ENCODE data around the gene LIN28A.

LIN28A gene

GRCh38 chr1:26387447-26387846 is 23.2 kb upstream of the LIN28A start:
- DNase-seq (ENCODE audit: low read depth in 4 of 4, low spot score in 1 of 4) = no peak

GRCh38 chr1:26388791-26389445 is 21.7 kb upstream of the LIN28A start:
- no peak for DNase-seq (ENCODE audit: low read depth in 4 of 4, low spot score in 1 of 4)

- DNase-seq (ENCODE audit: low read depth in 4 of 4, low spot score in 1 of 4) = no peak
Measured at GRCh38 chr1:26389604-26390247, 20.9 kb upstream of the LIN28A start.

GRCh38 chr1:26391450-26391849 is 19.2 kb upstream of the LIN28A start:
- no peak for DNase-seq (ENCODE audit: low read depth in 4 of 4, low spot score in 1 of 4)

- DNase-seq (ENCODE audit: low read depth in 4 of 4, low spot score in 1 of 4) = no peak
Measured at GRCh38 chr1:26395754-26396153, 14.9 kb upstream of the LIN28A start.

DNA sequence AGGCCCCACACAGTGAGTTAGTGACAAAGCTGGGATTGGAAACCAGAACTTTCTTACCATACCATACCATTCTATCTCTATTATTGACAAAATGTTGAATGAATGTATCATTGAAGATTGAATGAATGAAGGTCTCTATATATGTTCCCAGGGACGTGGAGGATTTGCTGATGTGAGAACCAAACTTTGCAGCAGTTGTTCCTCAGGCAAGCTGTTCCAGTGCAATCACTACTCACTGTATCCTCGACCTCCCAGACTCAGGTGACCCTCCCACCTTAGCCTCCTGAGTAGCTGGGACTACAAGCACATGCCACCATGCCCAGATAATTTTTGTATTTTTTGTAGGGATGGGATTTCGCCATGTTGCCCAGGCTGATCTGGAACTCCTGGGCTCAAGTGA is 11.6 kb upstream of the LIN28A start:
- DNase-seq (ENCODE audit: low read depth in 4 of 4, low spot score in 1 of 4) = no peak

DNA sequence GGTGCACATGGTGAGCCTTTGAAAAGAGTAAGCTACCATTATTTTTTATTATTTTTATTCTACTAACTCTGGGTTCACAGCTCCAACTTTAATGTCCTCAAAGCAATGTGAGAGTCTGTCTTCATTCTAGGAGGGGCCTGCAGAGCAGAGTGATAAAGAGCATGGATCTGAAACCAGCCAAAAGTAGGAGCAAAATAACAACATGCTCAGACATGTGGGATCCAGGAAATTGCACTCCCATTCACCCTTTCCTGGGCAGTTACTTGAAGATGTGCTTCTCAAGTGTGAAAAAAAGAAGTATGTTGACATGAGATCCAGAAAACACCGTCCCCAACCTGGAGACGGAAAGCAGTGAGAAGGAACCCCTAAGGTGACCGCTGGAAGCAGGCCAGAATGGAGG is 8.7 kb upstream of the LIN28A start:
- no peak for DNase-seq (ENCODE audit: low read depth in 4 of 4, low spot score in 1 of 4)

DNA sequence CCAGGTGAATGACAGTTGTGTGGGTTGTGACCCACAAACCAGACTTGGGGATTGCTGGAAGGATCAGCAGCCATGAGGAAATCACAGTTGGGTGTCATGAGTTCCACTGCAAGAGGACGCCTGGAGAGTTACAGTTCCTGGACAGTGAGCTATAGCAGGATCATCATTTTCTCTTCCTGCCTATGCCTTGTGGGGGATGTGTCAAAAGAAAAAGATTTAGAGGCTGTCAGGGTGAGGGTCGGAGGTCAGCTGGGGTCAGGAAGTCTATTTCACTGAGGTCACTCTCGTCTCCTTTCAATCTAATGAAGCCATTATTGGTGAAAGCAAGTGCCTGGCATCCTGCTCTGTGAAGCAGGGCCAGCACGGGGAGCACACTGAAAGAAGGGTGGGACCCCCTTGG is 7.0 kb upstream of the LIN28A start:
- DNase-seq (ENCODE audit: low read depth in 4 of 4, low spot score in 1 of 4) = no peak

DNA sequence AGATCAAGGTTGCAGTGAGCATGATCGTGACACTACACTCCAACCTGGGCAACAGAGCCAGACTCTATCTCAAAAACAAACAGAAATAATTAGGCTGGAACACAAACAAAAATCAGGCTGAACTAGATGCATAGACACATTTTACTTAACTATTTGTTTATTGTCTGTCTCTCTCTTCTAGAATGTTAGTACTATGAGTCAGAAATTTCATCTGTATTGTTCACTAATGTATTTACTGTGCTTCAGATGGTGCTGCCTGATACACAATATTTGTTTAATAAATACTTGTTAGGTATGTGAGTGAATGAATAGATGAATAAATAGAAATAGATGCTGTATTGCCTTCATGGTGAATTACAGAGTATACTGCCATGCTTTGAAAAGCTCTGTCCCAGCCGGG is 6.0 kb upstream of the LIN28A start:
- DNase-seq (ENCODE audit: low read depth in 4 of 4, low spot score in 1 of 4) = no peak

DNA sequence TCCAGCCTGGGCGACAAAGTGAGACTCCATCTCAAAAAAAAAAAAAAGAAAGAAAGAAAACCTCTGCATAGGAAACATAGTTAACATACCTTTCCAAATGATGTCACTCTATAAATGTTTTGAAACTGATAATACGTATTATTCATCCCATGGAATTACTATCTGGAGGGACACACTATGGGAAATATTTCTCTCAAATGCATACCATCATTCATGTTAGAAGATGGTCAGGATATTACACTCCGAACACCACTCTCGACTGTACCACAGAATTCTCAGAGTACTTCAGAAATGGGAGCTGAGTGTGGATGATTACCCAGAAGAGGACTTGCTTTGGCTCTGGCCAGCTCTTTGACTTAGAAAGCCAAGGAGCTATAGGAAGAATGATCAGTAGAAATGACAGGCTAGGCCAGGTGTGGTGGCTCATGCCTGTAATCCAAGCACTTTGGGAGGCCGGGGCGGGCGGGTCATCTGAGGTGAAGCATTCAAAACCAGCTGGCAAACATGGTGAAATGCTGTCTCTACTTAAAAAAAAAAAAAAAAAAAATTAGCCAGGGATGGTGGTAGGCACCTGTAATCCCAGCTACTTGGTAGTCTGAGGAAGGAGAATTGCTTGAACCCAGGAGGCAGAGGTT is 5.2 kb upstream of the LIN28A start:
- DNase-seq (ENCODE audit: low read depth in 4 of 4, low spot score in 1 of 4) = no peak

DNA sequence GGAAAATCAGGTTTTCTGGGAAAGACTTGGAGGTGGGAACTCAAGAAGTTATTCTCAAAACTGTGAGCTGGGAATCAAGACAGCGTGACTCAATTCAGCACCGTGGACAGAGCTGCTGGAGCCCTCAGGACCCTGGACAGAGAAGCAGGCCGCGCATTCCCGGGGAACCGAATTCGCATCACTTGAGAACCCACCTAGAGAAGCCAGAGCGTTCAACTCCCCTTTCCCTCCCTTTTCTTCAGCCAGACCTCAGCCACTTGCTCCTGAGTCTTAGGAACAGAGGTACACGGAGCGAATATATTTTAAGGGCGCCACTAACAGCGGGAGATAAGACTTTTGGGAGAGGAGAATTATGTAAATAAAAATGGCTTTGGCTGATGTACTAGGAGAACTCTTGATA is 2.0 kb upstream of the LIN28A start:
- peak; percentile 48 to 69 (median 56) for DNase-seq (ENCODE audit: low read depth in 4 of 4, low spot score in 1 of 4)

DNA sequence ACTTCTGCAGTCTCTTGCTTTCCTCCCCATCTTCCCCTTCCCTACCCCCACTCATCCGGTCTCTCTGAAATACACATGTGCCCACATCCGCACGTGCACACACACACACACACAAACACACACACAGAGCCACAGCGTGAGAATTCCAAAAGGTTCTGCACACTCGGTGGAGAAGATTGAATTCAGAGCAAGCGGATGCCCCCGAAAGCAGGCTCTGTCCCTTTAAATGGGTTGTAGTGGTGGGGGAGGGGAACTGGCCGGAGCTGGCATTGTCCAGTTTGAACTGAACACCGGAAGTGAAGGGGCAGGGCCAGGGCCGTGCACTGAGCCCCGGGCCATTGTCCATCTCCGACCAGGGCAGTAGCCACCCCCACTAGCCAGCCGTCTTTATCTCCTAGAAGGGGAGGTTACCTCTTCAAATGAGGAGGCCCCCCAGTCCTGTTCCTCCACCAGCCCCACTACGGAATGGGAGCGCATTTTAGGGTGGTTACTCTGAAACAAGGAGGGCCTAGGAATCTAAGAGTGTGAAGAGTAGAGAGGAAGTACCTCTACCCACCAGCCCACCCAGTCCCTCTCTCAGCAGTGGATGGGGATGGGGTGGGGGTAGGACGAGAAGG is 1.3 kb upstream of the LIN28A start:
- DNase-seq (ENCODE audit: low read depth in 4 of 4, low spot score in 1 of 4) = no peak

DNA sequence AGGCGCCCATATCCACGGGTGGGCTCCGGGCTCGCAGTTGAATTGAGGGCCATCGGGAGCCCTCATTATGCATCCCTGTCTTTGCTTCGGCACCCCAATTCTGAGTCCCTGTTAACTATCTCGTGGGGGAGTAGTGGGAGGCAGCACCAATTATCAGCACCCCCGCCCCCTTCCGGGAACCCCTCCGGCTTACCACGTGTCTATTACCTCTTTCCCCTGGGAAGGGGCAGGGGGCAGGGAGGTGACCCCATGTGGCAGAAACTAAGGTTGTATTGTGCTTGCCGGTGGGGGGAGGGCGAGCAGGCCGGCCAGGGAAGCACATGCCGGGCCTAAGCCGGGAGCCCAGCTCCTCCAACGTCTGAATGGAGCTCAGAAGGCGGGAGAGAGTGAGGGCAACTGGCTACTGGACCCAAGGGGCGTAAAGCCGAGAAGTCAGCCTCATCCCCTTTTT is 1.0 kb downstream of the LIN28A start:
- no peak for DNase-seq (ENCODE audit: low read depth in 4 of 4, low spot score in 1 of 4)

- no peak for DNase-seq (ENCODE audit: low read depth in 4 of 4, low spot score in 1 of 4)
Measured at GRCh38 chr1:26412180-26412840, 1.7 kb downstream of the LIN28A start.

DNA sequence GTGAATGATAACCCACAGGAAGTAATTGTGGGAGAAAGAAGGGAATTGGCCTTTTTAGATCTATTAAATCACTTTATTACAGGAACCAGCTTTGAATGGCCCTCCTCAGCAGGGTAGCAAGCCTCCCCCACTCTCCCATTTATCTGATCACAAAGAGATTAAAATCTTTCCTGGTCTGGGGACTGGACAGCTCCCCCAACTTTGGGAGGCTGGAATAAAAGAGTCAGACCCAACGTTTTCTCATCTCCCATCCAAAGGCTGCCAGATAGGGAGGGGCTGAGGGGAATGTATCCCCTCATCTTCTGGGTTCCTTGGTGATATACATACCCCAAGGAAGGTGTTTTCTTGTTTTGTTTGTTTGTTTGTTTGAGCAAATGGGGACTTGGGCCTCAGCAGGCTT is 2.4 kb downstream of the LIN28A start:
- DNase-seq (ENCODE audit: low read depth in 4 of 4, low spot score in 1 of 4) = no peak

- peak; percentile 75 to 83 (median 78) for DNase-seq (ENCODE audit: low read depth in 4 of 4, low spot score in 1 of 4)
Measured at GRCh38 chr1:26417111-26417759, 6.6 kb downstream of the LIN28A start.

DNA sequence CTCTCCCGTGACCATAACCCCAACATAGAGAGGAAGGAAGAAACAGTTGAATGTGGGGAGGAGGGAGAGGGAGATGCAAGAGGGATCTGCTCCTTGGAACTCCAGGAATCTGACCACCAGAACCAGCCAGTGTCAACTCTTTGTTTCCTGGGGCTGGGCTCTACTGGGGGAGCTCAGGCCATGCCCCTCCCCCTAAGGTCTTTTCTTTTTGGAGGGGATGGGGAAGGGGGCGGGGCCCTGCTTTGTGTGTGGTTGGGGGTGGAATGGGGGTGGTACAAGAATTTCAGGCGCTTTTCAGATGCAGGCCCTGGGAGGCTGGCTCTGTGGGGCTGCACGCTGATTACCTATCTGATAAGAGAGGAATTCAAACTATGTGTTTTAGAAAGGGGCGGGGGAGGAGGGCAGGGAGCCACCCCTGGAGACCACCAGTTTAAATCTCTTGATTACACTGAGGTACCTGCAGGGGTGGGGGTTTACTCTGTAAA is 8.3 kb downstream of the LIN28A start:
- no peak for DNase-seq (ENCODE audit: low read depth in 4 of 4, low spot score in 1 of 4)

DNA sequence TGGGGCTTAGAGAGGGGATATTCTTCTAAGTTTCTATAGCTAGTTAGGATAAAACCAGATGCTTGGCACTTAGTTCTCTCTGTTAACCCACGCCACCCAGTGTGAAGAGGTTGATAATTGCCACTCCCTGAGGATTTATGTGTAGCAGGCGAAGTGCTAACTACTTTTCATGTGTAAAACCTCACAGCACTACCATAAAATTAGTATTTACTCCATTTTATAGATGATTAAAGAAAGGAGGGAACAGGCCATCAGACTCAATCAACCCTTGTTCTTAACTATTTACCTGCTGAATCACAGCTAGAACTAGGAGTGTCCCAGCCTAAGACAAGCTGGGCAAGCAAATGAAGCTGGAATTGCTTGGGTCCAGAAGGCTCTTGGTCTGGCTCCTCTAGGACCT is 8.9 kb downstream of the LIN28A start:
- no peak for DNase-seq (ENCODE audit: low read depth in 4 of 4, low spot score in 1 of 4)

DNA sequence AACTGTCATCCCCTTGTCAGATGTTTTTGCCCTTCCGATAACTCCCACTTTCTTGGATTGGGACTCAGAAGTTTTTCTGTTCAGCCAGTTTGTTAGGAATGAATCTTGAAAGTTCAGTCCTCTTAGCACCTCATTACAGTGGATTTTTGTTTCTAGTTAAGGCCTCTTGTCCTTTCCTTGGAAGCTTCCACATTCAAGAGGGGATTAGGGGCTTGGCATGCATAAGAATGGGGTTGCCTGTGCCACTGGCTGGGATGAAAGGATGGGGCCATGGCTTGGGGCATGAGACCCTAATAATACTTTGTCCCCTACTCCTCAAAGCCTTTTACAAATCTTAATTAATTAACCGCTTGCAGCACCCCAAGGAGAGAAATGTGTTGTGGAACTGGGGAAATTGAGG is 19.1 kb downstream of the LIN28A start:
- no peak for DNase-seq (ENCODE audit: low read depth in 4 of 4, low spot score in 1 of 4)

- DNase-seq (ENCODE audit: low read depth in 4 of 4, low spot score in 1 of 4) = peak; percentile 92 to 98 (median 96)
Measured at GRCh38 chr1:26431979-26432695, 21.5 kb downstream of the LIN28A start, which contains the start of gene DHDDS. DHDDS (plus strand) TSS chr1:26432321; CDS start chr1:26432946, 625 bp downstream.

Measured in stimulated activated CD4-positive, alpha-beta T cell treated with anti-CD3 and anti-CD28 coated beads, Interleukin-1b, Interleukin-23, amount 100 ng/mL, for 24 hours (primary cell).